ENCODE measurements around the gene FRRS1L.

Gene FRRS1L

DNA sequence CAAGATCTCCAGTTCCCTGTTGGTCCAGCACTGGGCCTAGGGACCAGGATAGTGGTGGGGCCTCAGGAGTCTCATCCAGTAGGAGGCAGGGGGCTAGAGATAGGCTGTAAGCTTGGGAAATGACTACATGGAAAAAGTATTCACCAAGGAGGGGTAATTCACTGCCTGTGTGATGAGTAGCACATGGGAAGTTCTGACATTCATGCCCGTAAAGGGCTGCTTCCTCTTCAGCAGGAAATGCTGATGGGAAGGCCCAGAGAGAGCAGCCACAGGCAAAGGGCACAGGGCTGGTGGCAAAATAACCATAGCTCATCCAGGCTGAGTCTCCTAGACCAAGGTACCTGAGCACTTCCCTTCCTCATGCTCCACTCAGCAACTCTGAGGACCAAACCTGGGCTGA lies 23.1 kb upstream of the FRRS1L start:
- Histone ChIP-seq H3K4me1 (ENCODE audit: low read depth, poor library complexity, severe bottlenecking) (no peaks in the 10 kb centered on the region), H3K4me2 (no peak overlapping the region), H2AFZ (ENCODE audit: low read depth) (no peak overlapping the region), H3K36me3 (ENCODE audit: insufficient read depth) (no peaks in the 10 kb centered on the region), H3K9ac (no peak overlapping the region), H3K27me3 (ENCODE audit: insufficient read depth, low read depth) (no peaks in the 10 kb centered on the region), H3K4me3 (IDR thresholded peaks at IDR 0.05; ENCODE audit: insufficient read depth, low read depth, low read length) (no peak overlapping the region), H3K27ac (no peak overlapping the region), H4K20me1 (ENCODE audit: insufficient read depth) (no peaks in the 10 kb centered on the region), H3K79me2 (ENCODE audit: insufficient read depth, low read depth) (no peaks in the 10 kb centered on the region)
- TF ChIP-seq, protein P1, sequence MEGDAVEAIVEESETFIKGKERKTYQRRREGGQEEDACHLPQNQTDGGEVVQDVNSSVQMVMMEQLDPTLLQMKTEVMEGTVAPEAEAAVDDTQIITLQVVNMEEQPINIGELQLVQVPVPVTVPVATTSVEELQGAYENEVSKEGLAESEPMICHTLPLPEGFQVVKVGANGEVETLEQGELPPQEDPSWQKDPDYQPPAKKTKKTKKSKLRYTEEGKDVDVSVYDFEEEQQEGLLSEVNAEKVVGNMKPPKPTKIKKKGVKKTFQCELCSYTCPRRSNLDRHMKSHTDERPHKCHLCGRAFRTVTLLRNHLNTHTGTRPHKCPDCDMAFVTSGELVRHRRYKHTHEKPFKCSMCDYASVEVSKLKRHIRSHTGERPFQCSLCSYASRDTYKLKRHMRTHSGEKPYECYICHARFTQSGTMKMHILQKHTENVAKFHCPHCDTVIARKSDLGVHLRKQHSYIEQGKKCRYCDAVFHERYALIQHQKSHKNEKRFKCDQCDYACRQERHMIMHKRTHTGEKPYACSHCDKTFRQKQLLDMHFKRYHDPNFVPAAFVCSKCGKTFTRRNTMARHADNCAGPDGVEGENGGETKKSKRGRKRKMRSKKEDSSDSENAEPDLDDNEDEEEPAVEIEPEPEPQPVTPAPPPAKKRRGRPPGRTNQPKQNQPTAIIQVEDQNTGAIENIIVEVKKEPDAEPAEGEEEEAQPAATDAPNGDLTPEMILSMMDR (conservative IDR thresholded peaks at IDR 0.05; ENCODE audit: low read depth, low read length) = no peak

DNA sequence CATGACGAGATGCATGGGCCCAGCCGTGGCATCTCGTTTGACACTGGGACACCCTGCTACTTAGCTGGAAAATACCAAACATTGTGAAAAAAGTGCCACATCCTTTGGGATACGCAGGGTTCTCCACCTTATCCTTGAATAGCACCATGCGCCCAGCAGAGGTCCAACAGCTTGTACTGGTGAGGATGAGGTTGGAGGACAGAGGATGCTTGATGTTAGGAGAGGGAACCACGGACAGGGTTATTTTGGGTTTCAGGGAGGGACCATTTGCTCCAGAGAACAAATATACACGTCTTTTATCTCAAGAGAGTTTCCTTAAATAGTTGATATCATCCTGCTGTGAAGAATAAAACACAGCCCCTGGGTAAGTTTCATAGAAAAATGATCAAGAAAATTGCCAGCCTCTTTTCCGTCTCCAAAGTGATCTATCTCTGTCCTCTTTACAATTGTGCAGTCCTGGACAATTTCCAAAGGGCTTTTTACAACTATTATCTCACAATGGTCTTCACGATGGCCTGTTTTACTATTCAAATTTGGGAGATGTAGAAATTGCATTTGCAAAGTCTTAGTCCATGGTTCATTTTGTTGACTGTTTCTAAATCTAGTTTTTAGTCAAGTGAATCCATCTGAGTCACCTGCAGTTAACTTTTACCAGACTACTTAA lies 19.9 kb upstream of the FRRS1L start:
- Histone ChIP-seq H3K27me3 (ENCODE audit: insufficient read depth, low read depth) (no peaks in the 10 kb centered on the region), H3K4me3 (IDR thresholded peaks at IDR 0.05; ENCODE audit: insufficient read depth, low read depth, low read length) (no peak overlapping the region), H2AFZ (ENCODE audit: low read depth) (no peak overlapping the region), H3K36me3 (ENCODE audit: insufficient read depth) (no peaks in the 10 kb centered on the region), H3K79me2 (ENCODE audit: insufficient read depth, low read depth) (no peaks in the 10 kb centered on the region), H4K20me1 (ENCODE audit: insufficient read depth) (no peaks in the 10 kb centered on the region), H3K4me2 (no peak overlapping the region), H3K4me1 (ENCODE audit: low read depth, poor library complexity, severe bottlenecking) (no peaks in the 10 kb centered on the region), H3K27ac (no peak overlapping the region), H3K9ac (no peak overlapping the region)
- TF ChIP-seq, protein P1 (conservative IDR thresholded peaks at IDR 0.05; ENCODE audit: low read depth, low read length) = no peak

DNA sequence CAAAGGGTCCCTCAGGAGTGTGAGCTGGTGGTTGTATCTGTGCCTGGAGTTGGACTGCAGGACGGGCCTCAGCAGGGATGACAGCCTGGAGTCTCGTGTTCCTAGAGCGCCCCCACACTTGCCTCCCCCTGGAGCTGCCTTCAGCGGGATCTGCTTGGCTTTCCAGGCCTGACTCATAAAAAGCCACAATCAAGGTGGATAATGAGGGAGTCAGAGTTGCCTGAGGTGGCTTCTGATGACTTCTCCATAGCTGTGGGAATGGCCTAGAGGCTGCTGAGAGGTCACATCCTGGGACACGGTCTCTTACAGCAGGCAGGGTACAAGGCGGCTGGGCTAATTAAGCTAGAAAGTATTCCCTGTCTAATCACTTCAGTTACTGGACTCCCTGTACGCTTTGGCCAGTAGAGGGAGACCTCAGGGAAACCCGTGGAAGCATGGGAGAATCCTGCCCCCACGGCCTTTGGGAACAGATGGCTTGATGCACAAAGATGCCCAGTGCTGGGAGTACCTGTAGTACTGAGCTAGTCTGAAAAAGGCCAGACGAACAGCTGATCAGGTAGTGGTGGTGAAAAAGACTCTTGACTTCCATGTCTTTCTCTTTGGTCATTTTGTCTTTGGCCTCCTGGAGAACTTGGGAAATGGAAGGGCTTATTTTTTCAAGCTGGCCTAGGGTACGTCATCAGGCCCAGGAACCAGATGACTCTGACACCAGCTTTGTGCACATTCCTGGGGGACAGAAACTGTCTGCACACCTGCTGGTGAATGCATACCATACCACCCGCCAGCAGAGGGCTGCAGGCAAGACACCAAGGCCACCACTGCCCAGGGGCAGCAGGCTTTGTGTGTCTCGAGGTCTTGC lies 16.1 kb upstream of the FRRS1L start:
- Histone ChIP-seq H3K36me3 (ENCODE audit: insufficient read depth) (no peaks in the 10 kb centered on the region), H3K9ac (no peak overlapping the region), H3K4me3 (IDR thresholded peaks at IDR 0.05; ENCODE audit: insufficient read depth, low read depth, low read length) (no peak overlapping the region), H3K4me2 (no peak overlapping the region), H3K27me3 (ENCODE audit: insufficient read depth, low read depth) (no peaks in the 10 kb centered on the region), H3K4me1 (ENCODE audit: low read depth, poor library complexity, severe bottlenecking) (peaks cover 11% of the 10 kb centered on the region), H3K79me2 (ENCODE audit: insufficient read depth, low read depth) (no peaks in the 10 kb centered on the region), H4K20me1 (ENCODE audit: insufficient read depth) (no peaks in the 10 kb centered on the region), H2AFZ (ENCODE audit: low read depth) (no peak overlapping the region), H3K27ac (no peak overlapping the region)
- TF ChIP-seq, protein P1 (conservative IDR thresholded peaks at IDR 0.05; ENCODE audit: low read depth, low read length) = peak; percentile 72

DNA sequence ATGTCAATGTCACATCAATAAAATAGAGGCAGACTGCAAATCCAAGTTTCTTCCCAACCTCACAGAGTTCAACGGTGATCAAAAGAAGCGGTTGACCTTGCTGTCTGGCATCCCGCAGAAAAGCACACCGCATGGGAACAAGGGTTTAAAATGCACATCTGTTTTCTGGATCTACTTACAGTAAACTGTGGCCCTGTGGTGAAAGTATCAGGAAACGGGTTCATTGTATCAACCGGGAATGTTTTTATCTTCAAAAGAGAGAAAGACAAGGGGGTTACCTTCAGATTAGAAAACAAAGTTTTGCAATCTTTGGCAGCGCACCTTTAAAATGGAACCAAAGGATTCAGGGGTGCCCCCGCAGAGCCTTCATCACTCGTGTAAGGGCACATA lies 15.5 kb upstream of the FRRS1L start:
- Histone ChIP-seq H3K9ac (no peak overlapping the region), H3K4me2 (no peak overlapping the region), H3K27me3 (ENCODE audit: insufficient read depth, low read depth) (no peaks in the 10 kb centered on the region), H3K79me2 (ENCODE audit: insufficient read depth, low read depth) (no peaks in the 10 kb centered on the region), H4K20me1 (ENCODE audit: insufficient read depth) (no peaks in the 10 kb centered on the region), H3K4me1 (ENCODE audit: low read depth, poor library complexity, severe bottlenecking) (peaks cover 11% of the 10 kb centered on the region), H3K4me3 (IDR thresholded peaks at IDR 0.05; ENCODE audit: insufficient read depth, low read depth, low read length) (no peak overlapping the region), H2AFZ (ENCODE audit: low read depth) (no peak overlapping the region), H3K36me3 (ENCODE audit: insufficient read depth) (no peaks in the 10 kb centered on the region), H3K27ac (no peak overlapping the region)
- TF ChIP-seq, protein P1 (conservative IDR thresholded peaks at IDR 0.05; ENCODE audit: low read depth, low read length) = no peak

Measured in KMS-11 (cell line).